NT2/D1 (cell line): ENCODE results near the gene AIRE.

Source experiments
- YY1 ChIP-seq: IDR thresholded peaks from 2 replicates; pipeline ENCODE4 v1.6.1; 2011; ENCODE audit not compliant: insufficient read length, insufficient read depth
- ZNF274 ChIP-seq: IDR thresholded peaks from 2 replicates; pipeline ENCODE4 v1.6.1; 2011; ENCODE audit warnings: mild to moderate bottlenecking, low read depth, low read length

- TF ChIP-seq YY1 = no peak
- TF ChIP-seq ZNF274 = no peak
Measured at GRCh38 chr21:44325386-44326271, 40.0 kb downstream of the AIRE start.
